K562 (cell line): Measurements from ENCODE around the gene RERE. TPM values are rescaled to one million over a fixed set of nuclear protein-coding genes. Genes with fewer than 3 reads are reported as not detected.

ENCODE experiments used
- ATAC-seq: fragments of 200-7000 bp; cut with Tn5 transposase; 3 replicates; pipeline ENCODE4 v1.9.1; 2020; ENCODE audit warnings: moderate library complexity
- BruUV-seq: library from RNA; stranded (reverse); fragments of 400-500 nt; replicated peaks from 2 replicates; lab custom pipeline; 2021; lab: Mats Ljungman, UMichigan
- CTCF ChIA-PET: fragments of 300-600 bp; formaldehyde crosslinking; extraction: SDS; loops from one replicate; lab custom pipeline; 2021; ENCODE audit warnings: low intra/inter-chr PET ratio; lab: Yijun Ruan, JAX
- POLR2A ChIA-PET: fragments of 300-600, 350-650 bp; sonication (Branson Sonifier 250); formaldehyde crosslinking; extraction: SDS; loops from one replicate; lab custom pipeline; 2021; ENCODE audit warnings: antibody characterized with exemption, inconsistent platforms; lab: Yijun Ruan, JAX
- DNase-seq, 4 experiments: peaks; one replicate each; pipeline versions ENCODE4 v3.0.0 to v3.0.0-alpha.2; 2011 to 2018; ENCODE audit warnings: low spot score in 3 of 4, mixed read lengths in 3 of 4; ENCODE audit errors: extremely low read depth in 1 of 4
- FAIRE-seq: peaks from 2 replicates; lab custom pipeline; 2011; peaks lifted over from hg19 to GRCh38; lab: Jason Lieb, UNC
- H2AFZ ChIP-seq: 2 replicates; pipeline ENCODE4 v1.6.0; 2011; ENCODE audit warnings: low read depth, low read length, control low read depth, inconsistent platforms
- H3K27ac ChIP-seq: fragments of 200-600 bp; 3 replicates; pipeline ENCODE4 v1.8.0; 2011; ENCODE audit warnings: low read depth, mild to moderate bottlenecking, control low read depth, inconsistent platforms, low read length, moderate library complexity, mixed read lengths; ENCODE audit errors: extremely low read depth
- H3K27me3 ChIP-seq, 2 experiments: fragments of 300-600 bp in 1 of 2; 2 replicates in 1 of 2; 3 replicates in 1 of 2; pipeline versions ENCODE4 v1.6.0 to v1.8.0; 2011; ENCODE audit warnings: inconsistent platforms in 2 of 2, low read length in 2 of 2, mild to moderate bottlenecking in 1 of 2, mixed read lengths in 1 of 2, moderate library complexity in 1 of 2; ENCODE audit not compliant: control insufficient read depth in 2 of 2, insufficient read depth in 2 of 2
- H3K36me3 ChIP-seq: fragments of 300-600 bp; 3 replicates; pipeline ENCODE4 v1.8.0; 2011; ENCODE audit warnings: mild to moderate bottlenecking, low read length, inconsistent platforms; ENCODE audit not compliant: control insufficient read depth, insufficient read depth
- H3K4me1 ChIP-seq, 2 experiments: fragments of 200-600 bp in 1 of 2; replicated peaks in 1 of 2; 2 replicates in 1 of 2; 3 replicates in 1 of 2; pipeline versions ENCODE4 v1.5.1 to v1.8.0; 2011; ENCODE audit warnings: inconsistent platforms in 2 of 2, low read length in 2 of 2, mild to moderate bottlenecking in 1 of 2, mixed read lengths in 1 of 2, moderate library complexity in 1 of 2; ENCODE audit not compliant: control insufficient read depth in 2 of 2, insufficient read depth in 2 of 2
- H3K4me2 ChIP-seq: 2 replicates; pipeline ENCODE4 v1.6.1; 2011; ENCODE audit warnings: low read length, control low read depth, inconsistent platforms, mixed read lengths; ENCODE audit not compliant: insufficient read depth
- H3K4me3 ChIP-seq: fragments of 200-600 bp; sonication (generic), shearing (Covaris generic); 2 replicates; pipeline ENCODE4 v1.5.1; 2016; ENCODE audit warnings: control low read depth, inconsistent platforms
- H3K79me2 ChIP-seq: fragments of 200-600 bp; 3 replicates; pipeline ENCODE4 v1.8.0; 2011; ENCODE audit warnings: low read length, inconsistent platforms; ENCODE audit not compliant: control insufficient read depth, insufficient read depth
- H3K9ac ChIP-seq, 2 experiments: 2 replicates each; pipeline versions ENCODE4 v1.6.0 to v1.6.1; 2011; ENCODE audit warnings: low read depth in 2 of 2, low read length in 2 of 2, control low read depth in 1 of 2, inconsistent platforms in 1 of 2, mild to moderate bottlenecking in 1 of 2, mixed read lengths in 1 of 2; ENCODE audit not compliant: insufficient read depth in 1 of 2
- H3K9me1 ChIP-seq: one replicate; pipeline ENCODE4 v1.6.0; 2011; ENCODE audit warnings: inconsistent platforms, mild to moderate bottlenecking, low read length, moderate library complexity; ENCODE audit not compliant: control insufficient read depth, insufficient read depth
- H3K9me3 ChIP-seq: replicated peaks from 2 replicates; pipeline ENCODE4 v1.5.1; 2011; ENCODE audit warnings: low read depth, low read length, inconsistent platforms; ENCODE audit not compliant: control insufficient read depth, insufficient read depth
- H4K20me1 ChIP-seq: replicated peaks from 2 replicates; pipeline ENCODE4 v1.6.1; 2011; ENCODE audit warnings: low read length, inconsistent platforms, mixed read lengths; ENCODE audit not compliant: control insufficient read depth, insufficient read depth
- FOXJ3 ChIP-seq: sonication (generic); formaldehyde crosslinking; IDR thresholded peaks from 2 replicates; pipeline ENCODE4 v1.4.0; 2020; ENCODE audit warnings: mild to moderate bottlenecking, missing genetic modification reagents
- MAZ ChIP-seq, 2 experiments: fragments of 450-650 bp in 1 of 2; sonication (generic) in 1 of 2; formaldehyde crosslinking; IDR thresholded peaks in 1 of 2; conservative IDR thresholded peaks in 1 of 2; 2 replicates each; pipeline versions ENCODE4 v1.4.0 to v1.5.0; 2020; ENCODE audit warnings: mild to moderate bottlenecking in 1 of 2, missing genetic modification reagents in 1 of 2
- MIER1 ChIP-seq: fragments of 450-650 bp; IDR thresholded peaks from 2 replicates; pipeline ENCODE4 v1.6.1; 2016; ENCODE audit warnings: antibody characterized with exemption, mild to moderate bottlenecking, low read depth
- XRCC3 ChIP-seq: fragments of 450-650 bp; IDR thresholded peaks from 2 replicates; pipeline ENCODE4 v1.6.1; 2017; ENCODE audit warnings: mild to moderate bottlenecking, moderate library complexity
- WGBS: fragments of 100-300 bp; shearing (Covaris generic); methylation state at CpG from one replicate; pipeline ENCODE4 v1.1.6; 2016; ENCODE audit warnings: low coverage, mixed read lengths; ENCODE audit not compliant: insufficient coverage; ENCODE audit errors: missing lambda C conversion rate; 5-methylcytosine and 5-hydroxymethylcytosine counted together
- in situ Hi-C: fragments of 300-500 bp; cut with MboI; formaldehyde crosslinking; loops from 4 replicates; pipeline ENCODE4 v1.15.0; 2018; ENCODE audit warnings: inconsistent platforms, mixed read lengths
- intact Hi-C: fragments of 100-400 bp; cut with micrococcal nuclease; formaldehyde crosslinking; loops from 2 replicates; pipeline ENCODE4 v1.14.2; 2022
- polyA plus RNA-seq, 8 experiments: library from polyadenylated mRNA; depleted of rRNA in 4 of 8; stranded (reverse) in 5 of 8; unstranded in 3 of 8; fragments of >200 nt; fragmentation: Nextera tagmentation in 2 of 8; fragmentation: Illumina TruSeq in 1 of 8; extraction: Ambion mirVana in 2 of 8; extraction: Trizol in 1 of 8; gene quantifications; 2 replicates each; pipeline versions ENCODE4 v1.2.1 to v1.2.3, GENCODE V29; 2011 to 2014; ENCODE audit warnings: inconsistent platforms in 1 of 8, missing spikeins in 1 of 8
- total RNA-seq, 7 experiments: library from RNA; depleted of rRNA in 6 of 7; stranded (reverse); fragments of >200 nt in 6 of 7; fragmentation: Illumina TruSeq in 2 of 7; extraction: Trizol in 2 of 7; gene quantifications; 2 replicates each; pipeline versions ENCODE4 v1.2.1 to v1.2.3, GENCODE V29; 2011 to 2021; ENCODE audit warnings: low replicate concordance in 1 of 7
- TF ChIP-seq, protein P1 (sequence below): sonication (generic); formaldehyde crosslinking; IDR thresholded peaks from 2 replicates; pipeline ENCODE4 v1.8.1; 2023; ENCODE audit warnings: mild to moderate bottlenecking, missing genetic modification reagents
- TF ChIP-seq, protein P2 (sequence below): fragments of 250-450 bp; sonication (Bioruptor Pico); IDR thresholded peaks from 2 replicates; pipeline ENCODE4 v1.8.0; 2022; ENCODE audit warnings: inconsistent platforms
- TF ChIP-seq, protein P3 (sequence below), 2 experiments: fragments of 450-650 bp; IDR thresholded peaks; 2 replicates each; pipeline ENCODE4 v1.6.1; 2018; ENCODE audit warnings: mild to moderate bottlenecking in 2 of 2, low read depth in 1 of 2; ENCODE audit not compliant: partially characterized antibody in 2 of 2
- TF ChIP-seq, protein P4 (sequence below), 3 experiments: IDR thresholded peaks in 2 of 3; conservative IDR thresholded peaks in 1 of 3; 2 replicates each; pipeline ENCODE4 v1.5.1; 2011 to 2012; ENCODE audit warnings: low read length in 3 of 3, mild to moderate bottlenecking in 3 of 3, control low read depth in 2 of 3, improper control_type of control experiment in 1 of 3, inconsistent platforms in 1 of 3, low read depth in 1 of 3, mixed read lengths in 1 of 3, moderate library complexity in 1 of 3; ENCODE audit not compliant: insufficient read depth in 2 of 3

The RERE gene
- total and polyA plus RNA-seq, 9 of the 15 experiments (the other 6 are each of a cell fraction or from before 2014, with no cell fraction given), result 3.0 to 51.5 (median 13.4) TPM

DNA sequence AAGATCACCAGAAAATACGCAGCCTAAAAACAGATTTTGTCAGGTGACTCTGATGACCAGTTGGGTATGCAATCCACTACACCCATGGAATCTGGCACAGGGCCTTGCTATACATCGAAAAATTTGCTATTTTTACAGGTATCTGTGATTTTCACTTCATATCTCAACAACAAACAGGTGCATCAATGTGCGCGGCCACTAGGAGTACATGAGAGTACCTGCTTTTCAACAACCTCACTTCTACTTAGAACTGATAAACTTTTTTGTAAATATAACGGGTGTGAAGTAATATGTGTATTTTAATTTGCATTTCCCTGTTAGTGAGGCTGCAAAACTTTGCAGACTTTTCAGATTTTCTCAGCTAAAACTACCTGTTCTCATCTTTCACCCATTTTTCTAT is 418.8 kb downstream of the RERE start:
- BruUV-seq, result no TSS peak
- Histone ChIP-seq H4K20me1 (peaks cover 12% of the 10 kb centered on the region), H3K9me1 (no peaks in the 10 kb centered on the region), H3K4me1 (peaks cover 0 to 16% of the 10 kb centered on the region in 2 experiments; a peak in 3 of 5 replicates), H3K9me3 (no peaks in the 10 kb centered on the region), H3K4me3 (no peak overlapping the region), H3K36me3 (peaks cover 9% of the 10 kb centered on the region; the same call in 1 of the 3 replicates), H3K9ac (no peak overlapping the region), H3K79me2 (no peaks in the 10 kb centered on the region), H3K4me2 (no peak overlapping the region), H3K27ac (no peak overlapping the region), H2AFZ (no peak overlapping the region), H3K27me3 (no peaks in the 10 kb centered on the region)
- DNase-seq (peak in 1 of 4 experiments; percentile 19), FAIRE-seq (no peak), ATAC-seq (no peak; the same call in 2 of the 3 replicates)
- intact Hi-C loops, result no loop called here
- TF ChIP-seq XRCC3 (no peak), MAZ (CRISPR knock-in tag; conservative IDR thresholded peaks at IDR 0.05 in 1 of 2, IDR thresholded peaks at IDR 0.05 in 1 of 2) (no peak), FOXJ3 (CRISPR knock-in tag) (no peak), MIER1 (no peak)
- TF ChIP-seq, protein P1, sequence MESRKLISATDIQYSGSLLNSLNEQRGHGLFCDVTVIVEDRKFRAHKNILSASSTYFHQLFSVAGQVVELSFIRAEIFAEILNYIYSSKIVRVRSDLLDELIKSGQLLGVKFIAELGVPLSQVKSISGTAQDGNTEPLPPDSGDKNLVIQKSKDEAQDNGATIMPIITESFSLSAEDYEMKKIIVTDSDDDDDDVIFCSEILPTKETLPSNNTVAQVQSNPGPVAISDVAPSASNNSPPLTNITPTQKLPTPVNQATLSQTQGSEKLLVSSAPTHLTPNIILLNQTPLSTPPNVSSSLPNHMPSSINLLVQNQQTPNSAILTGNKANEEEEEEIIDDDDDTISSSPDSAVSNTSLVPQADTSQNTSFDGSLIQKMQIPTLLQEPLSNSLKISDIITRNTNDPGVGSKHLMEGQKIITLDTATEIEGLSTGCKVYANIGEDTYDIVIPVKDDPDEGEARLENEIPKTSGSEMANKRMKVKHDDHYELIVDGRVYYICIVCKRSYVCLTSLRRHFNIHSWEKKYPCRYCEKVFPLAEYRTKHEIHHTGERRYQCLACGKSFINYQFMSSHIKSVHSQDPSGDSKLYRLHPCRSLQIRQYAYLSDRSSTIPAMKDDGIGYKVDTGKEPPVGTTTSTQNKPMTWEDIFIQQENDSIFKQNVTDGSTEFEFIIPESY (CRISPR knock-in tag), result peak; percentile 98
- TF ChIP-seq, protein P2, sequence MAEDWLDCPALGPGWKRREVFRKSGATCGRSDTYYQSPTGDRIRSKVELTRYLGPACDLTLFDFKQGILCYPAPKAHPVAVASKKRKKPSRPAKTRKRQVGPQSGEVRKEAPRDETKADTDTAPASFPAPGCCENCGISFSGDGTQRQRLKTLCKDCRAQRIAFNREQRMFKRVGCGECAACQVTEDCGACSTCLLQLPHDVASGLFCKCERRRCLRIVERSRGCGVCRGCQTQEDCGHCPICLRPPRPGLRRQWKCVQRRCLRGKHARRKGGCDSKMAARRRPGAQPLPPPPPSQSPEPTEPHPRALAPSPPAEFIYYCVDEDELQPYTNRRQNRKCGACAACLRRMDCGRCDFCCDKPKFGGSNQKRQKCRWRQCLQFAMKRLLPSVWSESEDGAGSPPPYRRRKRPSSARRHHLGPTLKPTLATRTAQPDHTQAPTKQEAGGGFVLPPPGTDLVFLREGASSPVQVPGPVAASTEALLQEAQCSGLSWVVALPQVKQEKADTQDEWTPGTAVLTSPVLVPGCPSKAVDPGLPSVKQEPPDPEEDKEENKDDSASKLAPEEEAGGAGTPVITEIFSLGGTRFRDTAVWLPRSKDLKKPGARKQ (CRISPR knock-in tag), result no peak
- TF ChIP-seq, protein P3, sequence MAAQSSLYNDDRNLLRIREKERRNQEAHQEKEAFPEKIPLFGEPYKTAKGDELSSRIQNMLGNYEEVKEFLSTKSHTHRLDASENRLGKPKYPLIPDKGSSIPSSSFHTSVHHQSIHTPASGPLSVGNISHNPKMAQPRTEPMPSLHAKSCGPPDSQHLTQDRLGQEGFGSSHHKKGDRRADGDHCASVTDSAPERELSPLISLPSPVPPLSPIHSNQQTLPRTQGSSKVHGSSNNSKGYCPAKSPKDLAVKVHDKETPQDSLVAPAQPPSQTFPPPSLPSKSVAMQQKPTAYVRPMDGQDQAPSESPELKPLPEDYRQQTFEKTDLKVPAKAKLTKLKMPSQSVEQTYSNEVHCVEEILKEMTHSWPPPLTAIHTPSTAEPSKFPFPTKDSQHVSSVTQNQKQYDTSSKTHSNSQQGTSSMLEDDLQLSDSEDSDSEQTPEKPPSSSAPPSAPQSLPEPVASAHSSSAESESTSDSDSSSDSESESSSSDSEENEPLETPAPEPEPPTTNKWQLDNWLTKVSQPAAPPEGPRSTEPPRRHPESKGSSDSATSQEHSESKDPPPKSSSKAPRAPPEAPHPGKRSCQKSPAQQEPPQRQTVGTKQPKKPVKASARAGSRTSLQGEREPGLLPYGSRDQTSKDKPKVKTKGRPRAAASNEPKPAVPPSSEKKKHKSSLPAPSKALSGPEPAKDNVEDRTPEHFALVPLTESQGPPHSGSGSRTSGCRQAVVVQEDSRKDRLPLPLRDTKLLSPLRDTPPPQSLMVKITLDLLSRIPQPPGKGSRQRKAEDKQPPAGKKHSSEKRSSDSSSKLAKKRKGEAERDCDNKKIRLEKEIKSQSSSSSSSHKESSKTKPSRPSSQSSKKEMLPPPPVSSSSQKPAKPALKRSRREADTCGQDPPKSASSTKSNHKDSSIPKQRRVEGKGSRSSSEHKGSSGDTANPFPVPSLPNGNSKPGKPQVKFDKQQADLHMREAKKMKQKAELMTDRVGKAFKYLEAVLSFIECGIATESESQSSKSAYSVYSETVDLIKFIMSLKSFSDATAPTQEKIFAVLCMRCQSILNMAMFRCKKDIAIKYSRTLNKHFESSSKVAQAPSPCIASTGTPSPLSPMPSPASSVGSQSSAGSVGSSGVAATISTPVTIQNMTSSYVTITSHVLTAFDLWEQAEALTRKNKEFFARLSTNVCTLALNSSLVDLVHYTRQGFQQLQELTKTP (IDR thresholded peaks at IDR 0.05; ENCODE audit: low read depth in 1 of 2, partially characterized antibody in 2 of 2), result peak in 1 of 2 experiments; percentile 84
- TF ChIP-seq, protein P4, sequence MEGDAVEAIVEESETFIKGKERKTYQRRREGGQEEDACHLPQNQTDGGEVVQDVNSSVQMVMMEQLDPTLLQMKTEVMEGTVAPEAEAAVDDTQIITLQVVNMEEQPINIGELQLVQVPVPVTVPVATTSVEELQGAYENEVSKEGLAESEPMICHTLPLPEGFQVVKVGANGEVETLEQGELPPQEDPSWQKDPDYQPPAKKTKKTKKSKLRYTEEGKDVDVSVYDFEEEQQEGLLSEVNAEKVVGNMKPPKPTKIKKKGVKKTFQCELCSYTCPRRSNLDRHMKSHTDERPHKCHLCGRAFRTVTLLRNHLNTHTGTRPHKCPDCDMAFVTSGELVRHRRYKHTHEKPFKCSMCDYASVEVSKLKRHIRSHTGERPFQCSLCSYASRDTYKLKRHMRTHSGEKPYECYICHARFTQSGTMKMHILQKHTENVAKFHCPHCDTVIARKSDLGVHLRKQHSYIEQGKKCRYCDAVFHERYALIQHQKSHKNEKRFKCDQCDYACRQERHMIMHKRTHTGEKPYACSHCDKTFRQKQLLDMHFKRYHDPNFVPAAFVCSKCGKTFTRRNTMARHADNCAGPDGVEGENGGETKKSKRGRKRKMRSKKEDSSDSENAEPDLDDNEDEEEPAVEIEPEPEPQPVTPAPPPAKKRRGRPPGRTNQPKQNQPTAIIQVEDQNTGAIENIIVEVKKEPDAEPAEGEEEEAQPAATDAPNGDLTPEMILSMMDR (IDR thresholded peaks at IDR 0.05 in 2 of 3, conservative IDR thresholded peaks at IDR 0.05 in 1 of 3; ENCODE audit: insufficient read depth in 2 of 3, low read depth in 1 of 3, low read length in 3 of 3), result peak in 2 of 3 experiments; percentile 26 to 27; a peak in 2 of 6 replicates
- POLR2A ChIA-PET, result interaction anchor here (0.6 to 2.1 kb wide), 2 partner anchors 16 to 605 kb away, joined by 3 to 7 read pairs; no protein-coding TSS in a partner anchor
- CTCF ChIA-PET, result no interaction called here
- WGBS, result 71% methylated on average over 5 of the region's 5 CpGs
- in situ Hi-C loops, result no loop called here
